Stimulated activated CD8-positive, alpha-beta memory T cell treated with anti-CD3 and anti-CD28 coated beads, Interleukin-4, amount 100 ng/mL, for 48 hours (primary cell): Measurements from ENCODE around the gene FZD1.

Experiments used
- DNase-seq: peaks from one replicate; pipeline ENCODE4 v3.0.0-alpha.2; 2020

FZD1 gene

DNA sequence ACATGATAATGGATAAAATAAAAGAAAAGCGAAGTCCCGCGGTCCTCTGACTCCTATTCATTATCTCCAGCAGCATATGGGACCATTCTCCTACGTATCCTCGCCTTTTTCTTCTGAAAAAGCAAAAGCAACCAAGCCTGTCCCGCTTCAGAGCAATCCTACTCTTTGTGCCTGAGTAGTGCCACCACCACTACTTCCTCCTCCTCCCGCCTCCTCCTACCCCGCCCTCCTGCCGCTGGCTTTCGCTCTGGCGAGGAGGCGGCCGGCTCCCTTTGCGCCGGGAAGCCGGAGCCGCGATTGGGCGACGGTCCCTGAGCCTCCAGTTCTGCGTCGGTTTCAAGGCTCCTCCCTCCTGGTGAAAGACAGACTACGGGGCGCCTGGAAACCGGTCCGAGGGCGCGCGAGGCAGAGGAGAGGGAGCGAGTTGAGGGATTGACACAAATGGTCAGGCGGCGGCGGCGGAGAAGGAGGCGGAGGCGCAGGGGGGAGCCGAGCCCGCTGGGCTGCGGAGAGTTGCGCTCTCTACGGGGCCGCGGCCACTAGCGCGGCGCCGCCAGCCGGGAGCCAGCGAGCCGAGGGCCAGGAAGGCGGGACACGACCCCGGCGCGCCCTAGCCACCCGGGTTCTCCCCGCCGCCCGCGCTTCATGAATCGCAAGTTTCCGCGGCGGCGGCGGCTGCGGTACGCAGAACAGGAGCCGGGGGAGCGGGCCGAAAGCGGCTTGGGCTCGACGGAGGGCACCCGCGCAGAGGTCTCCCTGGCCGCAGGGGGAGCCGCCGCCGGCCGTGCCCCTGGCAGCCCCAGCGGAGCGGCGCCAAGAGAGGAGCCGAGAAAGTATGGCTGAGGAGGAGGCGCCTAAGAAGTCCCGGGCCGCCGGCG lies at the start of gene FZD1:
FZD1 (plus strand) TSS at position 388 of the 878 bp plus-strand sequence; CDS start at position 836, 448 bp downstream.
- peak; percentile 73 for DNase-seq

DNA sequence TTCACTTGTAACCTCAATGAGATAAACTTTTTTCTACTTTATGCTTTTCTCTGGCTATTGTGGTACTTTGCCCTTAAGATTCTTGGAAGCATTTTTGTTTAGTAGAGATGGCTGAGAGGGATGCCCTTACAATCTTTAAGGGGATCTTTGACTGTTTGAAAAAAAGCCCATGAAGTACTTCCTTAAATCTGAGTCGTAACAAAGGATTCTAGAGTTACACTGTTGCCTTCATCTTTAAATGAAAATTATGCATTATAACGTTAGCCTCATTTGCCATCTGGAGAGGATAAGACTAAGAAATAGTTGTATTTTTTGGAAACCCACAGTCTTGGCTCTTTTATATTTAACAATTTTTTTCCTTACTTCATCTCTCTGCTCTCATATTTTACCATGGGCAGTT lies 37.8 kb upstream of the FZD1 start:
- DNase-seq, result no peak

DNA sequence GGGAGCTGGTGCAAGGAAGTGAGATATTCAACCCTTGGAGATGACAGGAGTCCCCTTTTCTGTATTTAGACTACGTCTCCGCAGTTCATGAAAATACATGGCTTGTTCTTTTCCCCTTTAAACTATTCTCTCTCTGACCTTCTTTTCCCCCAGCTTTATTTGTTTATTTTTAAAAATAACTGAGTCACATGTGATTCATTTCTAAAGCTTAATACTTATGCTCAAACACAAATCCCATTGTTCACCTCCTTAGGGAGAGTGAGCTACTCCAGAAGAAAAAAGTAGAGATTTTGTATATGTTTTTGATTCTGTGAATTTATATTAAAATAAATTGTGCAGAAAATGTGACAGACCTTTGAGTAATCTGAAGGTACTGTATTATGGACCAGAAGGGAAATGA lies 35.9 kb upstream of the FZD1 start:
- no peak for DNase-seq

DNA sequence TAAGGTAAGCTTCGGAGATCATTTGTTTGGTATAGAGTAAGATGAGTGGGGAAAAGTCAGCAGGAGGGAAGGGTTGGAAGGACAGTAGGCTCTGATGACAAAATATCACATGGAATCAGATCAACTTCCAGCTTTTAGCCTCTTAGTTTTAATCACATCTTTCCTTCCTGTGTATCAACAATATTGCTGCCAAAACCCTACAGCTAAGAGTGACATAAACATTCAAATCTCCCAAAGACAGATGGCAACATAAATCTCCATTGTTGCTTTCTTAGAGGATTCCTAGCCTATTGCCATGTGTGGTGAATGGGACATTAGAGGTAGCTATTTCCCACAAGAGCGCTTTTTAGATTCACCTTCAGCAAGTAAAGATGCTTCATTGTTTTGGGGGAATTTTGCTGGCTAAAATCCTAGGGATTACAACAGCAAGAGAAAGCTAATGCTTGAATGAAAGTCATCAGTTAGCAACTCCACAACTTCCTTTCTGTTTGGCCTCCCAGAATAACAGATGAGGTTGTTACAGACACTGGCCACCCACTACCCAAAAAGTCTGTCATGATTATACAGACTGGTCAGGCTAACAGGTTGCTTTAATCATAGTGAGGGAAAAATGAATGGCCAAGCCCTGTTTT lies 35.2 kb upstream of the FZD1 start:
- DNase-seq, result no peak

DNA sequence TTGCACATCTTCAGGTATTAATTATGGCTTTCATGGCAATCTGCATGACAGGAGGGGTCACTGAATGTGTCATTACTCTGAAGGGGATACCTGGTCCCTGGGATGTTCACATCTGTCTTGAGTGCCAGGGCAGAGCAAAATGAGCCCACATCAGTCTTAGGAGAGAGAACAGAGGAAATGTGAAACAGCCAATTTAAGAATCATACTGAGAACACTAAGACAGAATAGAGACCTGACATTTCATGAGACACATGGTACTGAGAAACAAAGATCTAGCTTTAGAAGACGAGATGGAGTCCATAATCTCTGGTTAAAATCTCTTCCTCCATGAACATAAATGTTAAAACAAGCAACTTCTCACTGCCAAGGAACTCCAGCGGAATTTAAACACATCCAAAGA lies 34.1 kb upstream of the FZD1 start:
- no peak for DNase-seq

DNA sequence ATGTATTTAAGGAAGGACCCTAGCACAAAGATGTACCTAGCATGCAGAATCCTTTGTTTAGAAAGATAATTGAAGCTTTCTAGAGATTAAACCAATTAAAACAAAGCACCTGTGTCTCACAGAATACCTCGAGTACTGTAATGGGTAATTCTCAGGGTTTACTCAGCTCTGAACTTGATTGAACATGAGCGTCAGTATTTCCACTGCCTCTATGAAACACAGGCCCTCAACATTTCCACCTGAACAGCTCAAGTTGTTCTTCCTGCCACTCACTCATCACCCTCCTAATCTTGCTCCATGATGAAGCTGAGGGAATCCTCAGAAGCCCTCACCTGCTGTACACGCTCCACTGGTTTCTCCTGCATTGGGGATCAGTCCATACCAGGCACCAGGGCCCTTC lies 33.7 kb upstream of the FZD1 start:
- no peak for DNase-seq

DNA sequence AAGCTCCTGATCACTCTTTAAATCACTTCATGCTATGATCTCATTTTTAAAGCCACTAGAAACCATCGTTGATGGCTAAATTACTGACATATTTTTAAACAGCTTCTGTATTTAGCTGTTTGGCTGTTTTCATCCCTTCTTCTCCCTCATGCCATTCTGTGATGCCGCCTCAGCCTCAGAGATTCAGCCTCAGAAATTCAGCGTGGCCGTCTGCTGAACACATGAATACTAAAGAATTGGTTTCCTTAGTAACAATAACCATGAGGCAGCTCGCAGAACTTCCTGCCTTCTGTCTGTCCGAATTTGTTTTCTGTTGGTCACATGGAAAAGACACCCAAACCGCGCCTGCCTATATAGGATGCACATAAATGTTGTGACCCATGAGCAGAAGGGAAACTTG lies 31.0 kb upstream of the FZD1 start:
- no peak for DNase-seq

DNA sequence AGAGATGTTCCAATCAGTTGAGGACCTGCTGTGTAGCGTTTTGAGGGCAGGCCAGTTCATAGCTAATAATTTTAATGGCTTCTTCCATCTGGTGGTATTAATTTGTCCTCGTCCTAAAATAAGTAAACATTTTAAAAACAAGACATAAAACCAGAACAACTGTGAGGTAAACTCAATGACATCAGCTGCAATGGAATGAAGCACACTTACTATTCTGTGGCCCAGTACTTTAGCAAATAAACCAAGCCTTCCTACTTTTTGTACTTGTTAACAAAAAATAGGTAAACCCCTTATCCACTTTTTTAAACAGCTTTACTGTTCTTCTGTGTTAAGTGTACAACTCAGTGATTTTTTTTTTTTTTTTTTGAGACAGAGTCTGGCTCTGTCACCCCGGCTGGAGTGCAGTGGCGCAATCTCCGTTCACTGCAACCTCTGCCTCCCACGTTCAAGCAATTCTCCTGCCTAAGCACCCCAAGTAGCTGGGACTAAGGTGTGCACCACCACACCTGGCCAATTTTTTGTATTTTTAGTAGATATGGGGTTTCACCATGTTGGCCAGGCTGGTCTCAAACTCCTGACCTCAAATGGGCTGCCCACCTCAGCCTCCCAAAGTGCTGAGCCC lies 28.9 kb upstream of the FZD1 start:
- no peak for DNase-seq

DNA sequence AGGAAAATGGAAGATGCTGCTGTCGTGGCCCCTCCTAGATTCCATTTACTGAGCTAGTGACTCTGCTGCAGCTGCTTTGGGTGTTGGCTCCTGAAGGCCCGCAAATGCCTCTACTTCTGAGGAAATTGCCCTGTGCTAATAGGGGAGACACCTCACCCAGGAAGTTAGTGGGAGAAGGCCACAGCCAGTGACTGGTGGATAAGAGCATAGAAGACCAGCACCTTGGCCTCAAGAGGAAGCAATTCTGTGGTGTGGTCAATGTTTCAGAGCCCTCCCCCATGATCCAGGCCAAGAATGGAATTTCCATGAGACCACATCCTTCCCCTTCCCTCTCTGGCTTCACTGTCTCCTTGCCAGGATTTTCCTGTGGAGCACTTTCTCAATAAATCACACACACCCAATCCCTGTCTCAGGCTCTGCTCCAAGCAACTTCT lies 25.0 kb upstream of the FZD1 start:
- DNase-seq, result no peak

DNA sequence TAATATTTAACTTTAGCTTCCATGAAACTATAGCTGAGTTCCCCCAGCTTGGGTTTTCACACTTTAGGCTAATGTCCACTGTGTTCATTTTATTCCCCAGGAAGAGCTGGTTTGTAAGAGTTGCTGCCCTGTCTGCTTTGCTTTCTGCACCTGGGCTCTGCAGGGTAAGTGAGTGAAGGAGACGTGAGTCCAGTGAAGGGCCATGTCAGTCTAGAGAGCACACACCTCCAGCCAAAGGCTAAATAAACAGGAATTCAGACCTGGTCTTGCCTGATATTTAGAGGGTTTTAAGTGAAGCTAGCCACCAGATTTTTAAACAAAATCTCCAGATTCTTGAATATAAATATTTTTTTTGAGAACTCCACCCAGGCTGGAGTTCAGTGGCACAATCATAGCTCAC lies 24.5 kb upstream of the FZD1 start:
- no peak for DNase-seq

DNA sequence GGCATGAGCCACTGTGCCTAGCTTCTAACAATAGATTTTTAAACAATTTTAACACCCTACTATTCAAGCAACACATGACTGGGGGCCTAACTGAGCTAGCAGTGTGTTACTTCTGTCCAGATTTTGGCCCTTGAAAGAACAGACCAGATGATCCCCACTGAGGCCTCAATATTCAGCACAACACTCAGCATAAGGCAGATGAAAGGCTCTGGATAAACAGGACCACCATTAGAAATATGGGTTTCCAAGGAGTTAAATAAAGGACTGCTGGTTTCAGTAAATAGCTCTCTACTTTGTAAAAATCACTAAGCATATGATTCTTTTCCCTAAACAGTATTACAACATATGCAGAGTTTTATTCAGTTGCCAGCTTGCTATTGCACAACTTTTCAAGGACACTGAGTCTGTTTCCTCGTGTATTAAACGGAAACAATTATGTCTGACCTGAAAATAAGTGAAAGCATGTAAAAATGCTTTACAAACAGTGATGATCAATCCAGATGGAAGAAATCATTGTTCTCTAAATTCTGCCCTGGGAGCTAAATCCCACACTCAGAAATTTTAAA lies 23.8 kb upstream of the FZD1 start:
- no peak for DNase-seq

DNA sequence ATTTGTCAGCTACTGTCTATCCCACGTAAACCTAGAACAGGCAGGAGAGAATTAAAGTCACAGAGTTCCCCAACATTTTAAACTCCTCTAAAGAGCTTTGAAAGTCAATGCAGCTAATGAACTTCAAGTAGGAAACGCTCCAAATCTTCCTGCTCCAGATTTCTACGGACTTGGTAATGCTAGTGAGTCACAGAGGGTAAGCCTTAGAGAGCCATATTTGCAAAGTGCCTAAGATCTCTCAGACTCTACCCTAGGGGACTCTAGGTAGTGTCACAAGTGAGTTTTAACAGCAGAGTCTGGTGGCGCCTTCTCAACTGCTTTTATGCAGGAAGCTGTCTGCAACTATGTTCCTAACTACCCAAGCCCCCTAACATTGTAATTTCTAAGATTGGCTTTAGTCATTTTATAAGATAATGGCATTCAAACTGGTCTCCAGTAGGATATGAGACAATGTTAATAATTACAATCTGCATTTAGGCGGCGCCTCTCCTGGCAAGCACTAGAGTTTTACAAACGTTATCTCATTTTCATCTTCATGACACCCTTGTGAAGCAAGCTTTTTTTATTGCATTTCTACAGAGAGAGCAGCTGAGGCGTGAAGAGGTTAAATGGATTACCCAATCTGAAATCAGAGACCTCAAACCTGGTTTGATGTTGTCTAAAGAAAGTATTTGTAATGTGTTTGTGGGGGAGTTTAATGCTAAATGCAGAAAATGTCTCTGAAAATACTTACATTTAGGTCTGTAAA lies 22.0 kb upstream of the FZD1 start:
- no peak for DNase-seq

DNA sequence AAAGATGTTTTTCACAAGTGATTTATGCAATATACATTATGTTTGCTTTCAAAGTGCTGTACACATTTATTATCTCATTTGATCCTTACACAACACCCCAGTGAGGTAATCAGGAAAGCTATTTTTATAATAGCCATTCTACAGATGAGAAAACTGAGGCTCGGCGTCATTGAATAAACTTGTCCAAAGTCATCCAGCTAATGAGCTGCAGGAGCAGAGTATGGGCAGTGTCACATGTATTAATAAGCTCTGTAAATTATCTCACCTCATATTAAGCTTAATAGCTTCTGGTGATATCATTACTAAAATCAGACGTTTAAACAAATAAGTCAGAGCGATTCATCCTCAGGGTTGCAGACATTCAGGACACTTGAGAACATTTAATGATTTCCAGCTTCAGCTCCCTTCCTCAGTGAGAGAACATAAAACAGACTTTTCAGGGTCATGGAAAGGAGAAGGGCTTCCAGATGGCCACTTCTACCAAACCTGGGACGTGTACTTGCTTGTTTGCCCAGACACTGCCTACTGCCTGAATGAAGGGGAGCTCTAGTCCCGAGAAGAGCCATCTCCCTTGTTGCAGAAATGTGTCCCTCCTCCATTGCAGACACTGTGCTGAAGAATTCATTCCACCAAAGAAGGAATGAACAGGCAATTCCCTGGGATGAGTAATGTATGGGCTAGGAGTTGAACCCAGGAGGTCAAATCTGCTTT lies 20.5 kb upstream of the FZD1 start:
- no peak for DNase-seq

DNA sequence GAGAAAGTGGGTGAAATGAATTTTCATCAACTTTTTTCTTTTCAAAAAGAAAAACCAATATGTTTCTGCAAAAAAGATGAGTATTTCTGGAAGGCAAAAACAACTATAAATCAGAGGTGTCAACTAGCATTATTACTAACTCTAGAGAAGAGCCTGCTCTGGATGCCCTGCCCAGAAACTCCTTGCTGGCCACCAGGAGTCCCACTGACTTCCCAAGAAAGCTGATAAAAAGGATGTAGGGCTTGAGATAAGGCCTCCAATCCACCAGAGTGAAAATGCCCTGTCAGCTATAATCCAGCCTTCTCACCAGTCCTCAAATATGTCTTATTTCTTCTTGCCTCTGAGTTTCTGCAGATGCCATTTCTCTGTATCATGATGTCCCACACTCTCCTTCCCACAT lies 16.7 kb upstream of the FZD1 start:
- DNase-seq, result no peak

DNA sequence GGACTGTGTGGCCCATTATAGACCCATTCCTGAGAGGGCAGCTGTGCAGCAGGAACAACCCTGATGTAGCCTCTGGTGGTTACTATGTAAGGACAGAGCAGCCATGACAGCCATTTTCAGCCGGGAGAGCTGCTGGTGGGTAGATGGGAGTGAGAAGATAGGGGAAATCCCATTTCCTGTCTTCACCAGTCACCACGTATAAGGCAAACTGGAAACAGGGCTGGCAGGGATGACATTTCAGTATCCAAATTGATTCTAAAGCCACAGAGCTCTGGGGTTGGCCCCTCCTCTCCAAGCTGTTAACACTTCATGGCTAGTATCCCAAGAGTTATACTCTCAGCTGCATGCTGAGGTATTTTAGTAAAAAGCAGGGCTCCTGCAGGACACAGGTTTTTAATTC lies 15.2 kb upstream of the FZD1 start:
- DNase-seq, result no peak

DNA sequence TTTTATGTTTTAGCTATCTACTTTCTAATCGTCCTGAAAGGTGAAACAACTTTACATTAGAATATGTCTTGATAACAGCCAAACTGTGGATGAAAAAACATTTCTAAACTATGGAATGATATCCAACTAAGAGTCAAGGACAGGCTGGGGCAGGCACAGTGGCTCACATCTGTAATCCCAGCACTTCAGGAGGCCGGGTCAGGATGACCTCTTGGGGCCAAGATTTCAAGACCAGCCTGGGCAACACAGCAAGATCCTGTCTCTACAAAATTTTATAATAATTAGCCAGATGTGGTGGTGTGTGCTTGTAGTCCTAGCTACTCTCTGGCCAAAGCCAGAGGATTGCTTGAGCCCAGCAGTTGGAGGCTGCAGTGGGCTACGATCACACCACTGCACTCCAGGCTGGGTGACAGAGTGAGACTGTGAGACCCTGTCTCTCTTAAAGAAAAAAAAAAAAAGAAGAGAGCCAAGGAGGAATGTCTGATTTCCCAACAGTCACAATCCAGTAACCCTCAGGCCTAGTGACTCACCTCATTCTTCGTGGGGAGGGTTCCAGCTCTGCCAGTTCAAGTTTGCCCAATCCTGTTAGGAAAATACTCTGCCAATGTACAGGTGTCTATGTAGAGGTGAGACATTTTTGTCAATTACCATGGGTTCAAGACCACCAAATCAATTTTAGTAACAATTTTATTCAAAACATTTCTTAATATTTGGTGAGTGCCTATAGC lies 14.6 kb upstream of the FZD1 start:
- DNase-seq, result no peak

DNA sequence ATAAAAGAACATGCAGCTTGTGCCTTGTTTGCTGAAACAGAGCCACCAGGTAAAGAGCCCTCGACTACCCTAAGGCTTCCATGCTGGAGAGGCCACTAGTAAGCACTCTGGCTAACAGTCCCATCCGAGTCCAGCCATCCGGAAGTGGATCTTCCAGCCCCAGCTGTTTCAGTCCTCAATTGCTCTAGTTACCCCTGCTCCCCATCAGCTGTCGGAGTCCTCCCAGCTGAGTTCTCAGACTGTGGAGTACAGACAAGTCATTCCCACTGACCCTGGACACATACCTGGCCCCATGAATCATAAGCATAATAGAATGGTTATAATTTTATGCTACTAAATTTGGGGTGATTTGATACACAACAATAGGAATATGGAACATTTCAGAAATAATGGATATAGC lies 13.5 kb upstream of the FZD1 start:
- DNase-seq, result no peak

DNA sequence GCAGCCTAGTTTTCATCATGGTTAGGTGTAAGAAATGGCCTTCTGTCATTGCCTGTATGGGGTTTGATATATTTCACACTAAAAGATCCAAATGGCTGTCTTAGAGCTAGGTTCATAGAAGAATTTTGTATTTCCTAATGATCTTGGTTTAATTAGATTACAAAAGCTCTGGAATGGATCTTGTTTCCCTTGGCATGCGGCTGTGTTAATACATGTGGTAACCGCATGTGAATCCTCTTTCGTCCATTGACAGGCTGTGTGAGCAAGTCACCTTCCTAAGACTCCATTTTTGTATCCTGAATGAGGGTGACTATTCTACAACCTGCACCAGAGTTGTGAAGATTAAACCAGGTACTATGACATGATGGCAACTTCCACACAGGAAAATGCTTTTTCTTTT lies 12.4 kb upstream of the FZD1 start:
- DNase-seq, result no peak

DNA sequence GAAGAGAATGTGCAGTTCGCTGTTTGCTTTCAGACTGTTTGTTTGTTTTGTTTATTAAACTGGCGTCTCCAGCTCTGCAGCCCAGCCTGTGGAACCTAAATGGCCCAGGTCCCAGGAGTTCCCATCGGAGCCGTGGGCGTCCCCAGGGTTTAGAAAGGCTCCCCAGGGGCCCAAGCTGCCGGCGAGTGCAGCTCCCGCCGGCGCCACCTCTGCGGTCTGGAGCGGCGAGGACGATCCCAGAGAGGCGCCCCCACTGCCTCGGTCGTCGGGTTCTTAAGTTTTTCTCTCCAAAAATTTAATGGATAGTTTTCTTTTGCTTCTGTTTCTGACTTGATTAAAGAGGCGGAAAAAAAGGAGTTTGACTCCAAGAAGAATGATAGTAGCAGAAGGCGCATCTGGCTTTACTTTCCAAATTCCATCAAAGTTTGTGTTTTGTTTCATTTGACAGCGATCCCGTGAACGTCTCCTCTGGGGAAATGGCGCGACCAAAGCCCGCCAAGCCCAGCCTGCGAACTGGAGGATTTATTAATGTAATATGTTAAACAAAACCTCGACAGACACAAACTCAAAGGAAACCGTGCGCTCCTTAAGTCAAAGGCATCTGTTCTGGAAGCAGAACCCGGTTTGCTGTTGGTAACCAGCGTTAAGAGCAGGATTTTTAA lies 718 bp upstream of the FZD1 start:
- DNase-seq, result no peak

DNA sequence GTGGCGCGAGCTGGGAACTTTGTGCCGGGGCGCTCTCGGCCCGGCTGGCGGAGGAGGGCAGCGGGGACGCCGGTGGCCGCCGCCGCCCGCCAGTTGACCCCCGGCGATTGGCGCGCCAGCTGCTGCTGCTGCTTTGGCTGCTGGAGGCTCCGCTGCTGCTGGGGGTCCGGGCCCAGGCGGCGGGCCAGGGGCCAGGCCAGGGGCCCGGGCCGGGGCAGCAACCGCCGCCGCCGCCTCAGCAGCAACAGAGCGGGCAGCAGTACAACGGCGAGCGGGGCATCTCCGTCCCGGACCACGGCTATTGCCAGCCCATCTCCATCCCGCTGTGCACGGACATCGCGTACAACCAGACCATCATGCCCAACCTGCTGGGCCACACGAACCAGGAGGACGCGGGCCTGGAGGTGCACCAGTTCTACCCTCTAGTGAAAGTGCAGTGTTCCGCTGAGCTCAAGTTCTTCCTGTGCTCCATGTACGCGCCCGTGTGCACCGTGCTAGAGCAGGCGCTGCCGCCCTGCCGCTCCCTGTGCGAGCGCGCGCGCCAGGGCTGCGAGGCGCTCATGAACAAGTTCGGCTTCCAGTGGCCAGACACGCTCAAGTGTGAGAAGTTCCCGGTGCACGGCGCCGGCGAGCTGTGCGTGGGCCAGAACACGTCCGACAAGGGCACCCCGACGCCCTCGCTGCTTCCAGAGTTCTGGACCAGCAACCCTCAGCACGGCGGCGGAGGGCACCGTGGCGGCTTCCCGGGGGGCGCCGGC lies 870 bp downstream of the FZD1 start:
- DNase-seq, result peak; percentile 25
